GM23338 (cell line): Measurements from ENCODE around the gene FHIT. TPM values are rescaled to one million over a fixed set of nuclear protein-coding genes. Genes with fewer than 3 reads are reported as not detected.

Experiments used
- ATAC-seq: fragments of 200-7000 bp; cut with Tn5 transposase; 3 replicates; pipeline ENCODE4 v1.9.1; 2020
- DNase-seq: peaks from one replicate; pipeline ENCODE4 v3.0.0-alpha.2; 2015; ENCODE audit warnings: low spot score
- H2AFZ ChIP-seq: fragments of 200-600 bp; sonication (generic); 2 replicates; pipeline ENCODE4 v1.8.0; 2016; ENCODE audit warnings: antibody characterized with exemption, mild to moderate bottlenecking, moderate library complexity
- H3F3A ChIP-seq: fragments of 200-600 bp; sonication (generic); replicated peaks from 2 replicates; pipeline ENCODE4 v1.8.0; 2017; ENCODE audit warnings: antibody characterized with exemption, mixed run types, low read depth
- H3K27ac ChIP-seq: fragments of 200-600 bp; sonication (generic); 2 replicates; pipeline ENCODE4 v1.6.1; 2016; ENCODE audit warnings: low read depth
- H3K27me3 ChIP-seq: fragments of 200-600 bp; sonication (generic); 2 replicates; pipeline ENCODE4 v1.8.0; 2016; ENCODE audit warnings: mild to moderate bottlenecking, mixed run types, moderate library complexity; ENCODE audit not compliant: insufficient read depth
- H3K36me3 ChIP-seq: fragments of 200-600 bp; sonication (generic); 2 replicates; pipeline ENCODE4 v1.8.0; 2016; ENCODE audit warnings: mild to moderate bottlenecking; ENCODE audit not compliant: insufficient read depth
- H3K4me1 ChIP-seq: fragments of 200-600 bp; sonication (generic); 2 replicates; pipeline ENCODE4 v1.8.0; 2016; ENCODE audit warnings: mild to moderate bottlenecking, moderate library complexity; ENCODE audit not compliant: insufficient read depth
- H3K4me2 ChIP-seq: fragments of 200-600 bp; sonication (generic); 2 replicates; pipeline ENCODE4 v1.7.1; 2017; ENCODE audit warnings: mixed run types
- H3K4me3 ChIP-seq: fragments of 200-600 bp; sonication (generic); 2 replicates; pipeline ENCODE4 v1.6.1; 2016; ENCODE audit warnings: mixed run types
- H3K79me2 ChIP-seq: fragments of 200-600 bp; sonication (generic); replicated peaks from 2 replicates; pipeline ENCODE4 v1.8.0; 2017; ENCODE audit warnings: mild to moderate bottlenecking; ENCODE audit not compliant: insufficient read depth
- H3K9me2 ChIP-seq: fragments of 200-600 bp; sonication (generic); 2 replicates; pipeline ENCODE4 v1.8.0; 2017; ENCODE audit not compliant: insufficient read depth
- H4K20me1 ChIP-seq: fragments of 200-600 bp; sonication (generic); replicated peaks from 2 replicates; pipeline ENCODE4 v1.8.0; 2017; ENCODE audit warnings: mild to moderate bottlenecking; ENCODE audit not compliant: insufficient read depth
- H3K27ac Mint-ChIP-seq: 2 replicates; pipeline ENCODE4 v1.8.0; 2020; ENCODE audit warnings: inconsistent platforms, mild to moderate bottlenecking, moderate library complexity, mixed read lengths
- H3K27me3 Mint-ChIP-seq: 3 replicates; pipeline ENCODE4 v1.8.0; 2022; ENCODE audit warnings: low read depth, mild to moderate bottlenecking, moderate library complexity, mixed read lengths, inconsistent platforms; ENCODE audit not compliant: insufficient read depth, poor library complexity
- H3K36me3 Mint-ChIP-seq: 3 replicates; pipeline ENCODE4 v1.8.0; 2021; ENCODE audit warnings: low read depth, mild to moderate bottlenecking, inconsistent platforms, moderate library complexity, mixed read lengths
- H3K4me1 Mint-ChIP-seq: 3 replicates; pipeline ENCODE4 v1.8.0; 2020; ENCODE audit warnings: mild to moderate bottlenecking, inconsistent platforms, mixed read lengths
- H3K4me3 Mint-ChIP-seq: 3 replicates; pipeline ENCODE4 v1.8.0; 2021; ENCODE audit warnings: moderate library complexity, mild to moderate bottlenecking, inconsistent platforms, mixed read lengths
- H3K9me3 Mint-ChIP-seq: 3 replicates; pipeline ENCODE4 v1.8.0; 2020; ENCODE audit warnings: moderate library complexity, mild to moderate bottlenecking, inconsistent platforms, mixed read lengths
- CREB1 ChIP-seq: fragments of 250-450 bp; sonication (Bioruptor Pico); IDR thresholded peaks from 2 replicates; pipeline ENCODE4 v1.5.0; 2020; ENCODE audit warnings: low read depth, mild to moderate bottlenecking, moderate library complexity
- ETS1 ChIP-seq: IDR thresholded peaks from 2 replicates; pipeline ENCODE4 v1.6.1; 2016; ENCODE audit warnings: antibody characterized with exemption
- EZH2 ChIP-seq: fragments of 200-600 bp; sonication (generic); IDR thresholded peaks from one replicate; pipeline ENCODE4 v1.8.0; 2017; ENCODE audit warnings: antibody characterized with exemption, mild to moderate bottlenecking, low read depth; ENCODE audit not compliant: unreplicated experiment
- JUNB ChIP-seq: IDR thresholded peaks from one replicate; pipeline ENCODE4 v1.6.1; 2016; ENCODE audit warnings: antibody characterized with exemption; ENCODE audit not compliant: unreplicated experiment
- POLR2AphosphoS5 ChIP-seq: IDR thresholded peaks from 2 replicates; pipeline ENCODE4 v1.6.1; 2016; ENCODE audit warnings: antibody characterized with exemption, low read depth
- REST ChIP-seq: IDR thresholded peaks from one replicate; pipeline ENCODE4 v1.6.1; 2018; ENCODE audit warnings: antibody characterized with exemption; ENCODE audit not compliant: unreplicated experiment
- STAT1 ChIP-seq: IDR thresholded peaks from one replicate; pipeline ENCODE4 v1.6.1; 2016; ENCODE audit warnings: antibody characterized with exemption; ENCODE audit not compliant: unreplicated experiment
- ZNF114 ChIP-seq: fragments of 250-450 bp; sonication (Bioruptor Pico); IDR thresholded peaks from 2 replicates; pipeline ENCODE4 v1.5.0; 2020; ENCODE audit warnings: mild to moderate bottlenecking, moderate library complexity
- ZNF331 ChIP-seq: fragments of 250-450 bp; sonication (Bioruptor Pico); IDR thresholded peaks from 2 replicates; pipeline ENCODE4 v1.5.0; 2020; ENCODE audit warnings: low read depth, mild to moderate bottlenecking, moderate library complexity
- polyA plus RNA-seq: library from polyadenylated mRNA; unstranded; fragments of >200 nt; fragmentation: Nextera tagmentation; extraction: Ambion mirVana; gene quantifications from 2 replicates; pipeline ENCODE4 v1.2.1, GENCODE V29; 2016
- total RNA-seq: library from RNA; depleted of rRNA; stranded (reverse); fragments of >200 nt; shearing (Covaris generic); gene quantifications from 2 replicates; pipeline ENCODE4 v1.2.3, GENCODE V29; 2014

Gene FHIT
- total and polyA plus RNA-seq, 2 experiments from 2014 or later, result 3.0 to 8.3 TPM

GRCh38 chr3:60759439-60759838 lies 491.8 kb downstream of the FHIT start:
- H3K4me2 ChIP-seq, result no peak overlapping the region
- Mint-ChIP-seq H3K36me3 (peaks cover 23% of the 10 kb centered on the region), H3K9me3 (peaks cover 7% of the 10 kb centered on the region; the same call in 1 of the 3 replicates), H3K4me1 (peaks cover 28% of the 10 kb centered on the region), H3K27ac (no peak overlapping the region; the same call in 1 of the 2 replicates), H3K27me3 (peaks cover 3% of the 10 kb centered on the region), H3K4me3 (no peak overlapping the region)
- no peak overlapping the region for H2AFZ ChIP-seq
- TF ChIP-seq ETS1 (no peak), JUNB (no peak), EZH2 (no peak), STAT1 (no peak), POLR2AphosphoS5 (no peak), ZNF331 (CRISPR knock-in tag) (no peak), REST (no peak)
- no peaks in the 10 kb centered on the region for H3K36me3 ChIP-seq
- H4K20me1 ChIP-seq, result no peaks in the 10 kb centered on the region
- no peaks in the 10 kb centered on the region for H3F3A ChIP-seq
- peaks cover 14% of the 10 kb centered on the region for H3K9me2 ChIP-seq
- peaks cover 16% of the 10 kb centered on the region for H3K4me1 ChIP-seq
- H3K79me2 ChIP-seq, result no peaks in the 10 kb centered on the region
- no peaks in the 10 kb centered on the region for H3K27me3 ChIP-seq
- H3K27ac ChIP-seq, result no peak overlapping the region
- ATAC-seq (no peak), DNase-seq (no peak)
- no peak overlapping the region for H3K4me3 ChIP-seq

GRCh38 chr3:60758831-60759230 lies 492.4 kb downstream of the FHIT start:
- H3K4me3 ChIP-seq, result no peak overlapping the region
- H4K20me1 ChIP-seq, result no peaks in the 10 kb centered on the region
- H2AFZ ChIP-seq, result no peak overlapping the region
- no peak overlapping the region for H3K4me2 ChIP-seq
- no peak overlapping the region for H3K27ac Mint-ChIP-seq
- peaks cover 16% of the 10 kb centered on the region for H3K4me1 ChIP-seq
- H3K27me3 ChIP-seq, result no peaks in the 10 kb centered on the region
- DNase-seq, result no peak
- no peak for ATAC-seq
- H3K9me2 ChIP-seq, result peaks cover 14% of the 10 kb centered on the region
- H3K36me3 ChIP-seq, result no peaks in the 10 kb centered on the region
- H3K9me3 Mint-ChIP-seq, result peaks cover 7% of the 10 kb centered on the region; the same call in 1 of the 3 replicates
- H3K36me3 Mint-ChIP-seq, result peaks cover 23% of the 10 kb centered on the region
- no peaks in the 10 kb centered on the region for H3K79me2 ChIP-seq
- H3F3A ChIP-seq, result no peaks in the 10 kb centered on the region
- H3K4me3 Mint-ChIP-seq, result no peak overlapping the region
- H3K27me3 Mint-ChIP-seq, result peaks cover 3% of the 10 kb centered on the region
- H3K4me1 Mint-ChIP-seq, result peaks cover 28% of the 10 kb centered on the region
- H3K27ac ChIP-seq, result no peak overlapping the region
- TF ChIP-seq POLR2AphosphoS5 (no peak), EZH2 (no peak), CREB1 (no peak), REST (no peak), ZNF114 (CRISPR knock-in tag) (no peak)
